ENCODE results near the gene ARHGEF40. TPM values are rescaled to one million over a fixed set of nuclear protein-coding genes. Genes with fewer than 3 reads are reported as not detected.

Gene ARHGEF40
- polyA plus RNA-seq, 1 donor, result 82.7 TPM

DNA sequence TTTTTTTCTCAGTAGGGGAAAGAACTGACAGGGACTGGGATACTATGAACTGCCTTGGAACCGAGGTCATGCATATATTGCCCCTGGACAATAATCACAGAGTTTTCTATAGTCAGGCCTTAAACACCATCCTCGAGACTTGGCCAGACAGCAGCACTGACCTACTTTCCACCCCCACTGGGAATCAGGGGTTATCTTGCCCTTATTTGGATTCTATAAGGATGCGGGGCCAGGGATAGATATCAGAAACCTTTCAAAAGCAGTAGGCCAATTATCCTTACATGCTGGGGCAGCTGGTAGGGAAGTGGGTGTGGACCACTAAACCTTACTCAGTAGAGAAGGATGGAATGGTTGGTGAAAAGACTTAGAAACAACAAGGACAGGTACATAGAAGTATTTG is 26.3 kb downstream of the ARHGEF40 start:
- DNase-seq, result no peak

GRCh38 chr14:21096978-21097635 is 27.0 kb downstream of the ARHGEF40 start:
- no peak for DNase-seq

- no peak for DNase-seq
These were observed 27.6 kb downstream of the ARHGEF40 start for GRCh38 chr14:21097636-21098075.

- DNase-seq, result no peak
These were observed 28.2 kb downstream of the ARHGEF40 start, which contains the start of gene ZNF219 for GRCh38 chr14:21098076-21098891. Gene ZNF219 (minus strand): TSS chr14:21098655. CDS start chr14:21093591, 5,064 bp downstream.

DNA sequence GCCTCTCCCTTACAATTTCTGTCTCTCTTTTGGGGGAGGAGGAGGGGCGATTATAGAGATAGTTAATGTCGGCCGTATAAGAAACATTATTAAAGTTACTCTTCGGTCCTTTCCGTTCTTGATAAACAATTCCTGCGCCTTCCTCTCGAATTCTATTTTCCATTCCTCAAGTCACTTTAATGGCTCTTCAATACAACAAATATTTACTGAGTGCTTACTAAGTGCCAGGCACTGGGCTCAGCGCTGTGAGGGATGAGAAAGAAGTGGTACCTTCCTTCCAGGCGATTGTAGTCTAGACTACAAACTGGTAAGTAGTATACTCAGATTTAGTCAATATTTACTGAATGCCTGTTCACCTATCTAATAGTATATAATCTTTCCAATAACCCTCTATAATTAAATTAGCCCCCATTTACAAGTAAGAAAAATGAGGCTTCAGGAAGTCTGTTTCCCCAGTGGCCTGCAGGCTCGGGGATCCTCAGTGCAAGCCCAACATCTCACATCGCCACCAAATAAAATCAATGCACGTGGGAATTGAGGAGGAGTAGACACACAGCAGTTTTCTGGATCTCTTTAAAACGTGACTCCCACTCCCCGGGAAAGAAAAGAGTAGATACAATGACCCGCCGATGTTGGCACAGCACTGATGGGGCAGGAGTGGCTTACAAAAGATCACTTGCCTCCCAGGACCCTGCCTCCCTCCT is 28.9 kb downstream of the ARHGEF40 start:
- no peak for DNase-seq

DNA sequence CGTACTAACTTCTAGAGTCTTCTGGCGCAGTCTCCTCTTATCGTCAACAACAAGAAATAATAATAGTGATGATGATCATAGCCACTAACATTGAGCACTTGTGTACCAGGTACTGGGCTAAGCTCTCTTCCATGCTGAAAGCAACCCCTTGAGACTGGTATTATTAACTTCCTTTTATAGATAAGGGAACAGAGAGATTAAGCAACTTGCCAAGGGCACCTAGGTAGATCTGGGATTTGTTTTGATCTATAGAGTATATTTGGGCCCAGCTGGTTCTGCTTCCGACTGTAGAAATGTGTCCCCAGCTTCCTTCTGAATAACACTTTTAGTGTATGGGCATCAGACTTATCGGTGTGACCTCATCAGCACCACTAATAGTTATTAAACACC is 29.5 kb downstream of the ARHGEF40 start:
- DNase-seq, result no peak

- DNase-seq, result no peak
These were observed 30.8 kb downstream of the ARHGEF40 start, which contains the start of gene TMEM253 for GRCh38 chr14:21100931-21101330. Gene TMEM253 (plus strand): TSS chr14:21101066. CDS start chr14:21101344, 278 bp downstream.

- DNase-seq, result no peak
These were observed 31.8 kb downstream of the ARHGEF40 start for GRCh38 chr14:21101802-21102413.

DNA sequence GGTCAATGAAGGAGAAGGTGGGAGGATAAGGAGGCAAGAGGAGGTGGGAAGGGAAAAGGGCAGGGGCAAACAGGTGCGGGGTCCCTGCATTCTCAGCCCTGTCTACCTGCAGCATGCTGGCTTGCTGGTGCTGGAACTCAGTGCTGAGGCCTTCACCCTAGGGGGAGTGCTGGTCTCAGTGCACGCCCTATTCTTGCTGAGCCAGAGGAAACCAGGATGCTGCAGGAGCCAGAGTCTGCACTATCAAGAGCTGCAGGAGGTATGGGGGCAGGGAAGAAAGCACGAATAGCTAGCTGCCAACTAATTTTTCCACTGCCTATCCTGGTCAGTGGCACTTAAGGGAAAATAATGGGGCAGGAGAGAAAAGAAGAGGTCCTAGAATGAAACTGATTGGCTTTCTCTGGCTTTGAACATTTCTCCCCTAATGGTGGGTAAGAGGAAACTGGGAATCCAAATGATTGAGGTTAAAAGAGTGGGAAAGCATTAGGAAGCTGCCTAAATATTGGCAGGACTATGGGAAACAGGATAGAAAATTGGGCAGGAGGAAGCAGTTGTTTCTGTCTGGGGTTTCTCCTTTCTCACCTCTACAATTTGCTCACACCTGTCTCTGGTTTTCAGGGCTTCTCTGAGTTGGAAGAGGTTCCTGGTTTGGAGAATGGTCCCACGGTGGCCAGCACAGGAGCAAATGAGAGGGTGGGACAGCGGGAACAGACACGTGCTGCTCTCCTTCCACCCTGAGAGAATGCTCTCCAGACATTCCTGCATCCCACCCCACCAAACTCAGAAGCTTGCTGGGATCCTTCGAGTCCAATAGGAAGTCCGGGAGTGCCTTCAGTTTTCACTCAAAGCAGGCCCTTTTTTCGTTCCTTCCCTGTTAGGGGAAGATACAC is 32.7 kb downstream of the ARHGEF40 start:
- no peak for DNase-seq

- no peak for DNase-seq
These were observed 33.3 kb downstream of the ARHGEF40 start for GRCh38 chr14:21103411-21103709.

DNA sequence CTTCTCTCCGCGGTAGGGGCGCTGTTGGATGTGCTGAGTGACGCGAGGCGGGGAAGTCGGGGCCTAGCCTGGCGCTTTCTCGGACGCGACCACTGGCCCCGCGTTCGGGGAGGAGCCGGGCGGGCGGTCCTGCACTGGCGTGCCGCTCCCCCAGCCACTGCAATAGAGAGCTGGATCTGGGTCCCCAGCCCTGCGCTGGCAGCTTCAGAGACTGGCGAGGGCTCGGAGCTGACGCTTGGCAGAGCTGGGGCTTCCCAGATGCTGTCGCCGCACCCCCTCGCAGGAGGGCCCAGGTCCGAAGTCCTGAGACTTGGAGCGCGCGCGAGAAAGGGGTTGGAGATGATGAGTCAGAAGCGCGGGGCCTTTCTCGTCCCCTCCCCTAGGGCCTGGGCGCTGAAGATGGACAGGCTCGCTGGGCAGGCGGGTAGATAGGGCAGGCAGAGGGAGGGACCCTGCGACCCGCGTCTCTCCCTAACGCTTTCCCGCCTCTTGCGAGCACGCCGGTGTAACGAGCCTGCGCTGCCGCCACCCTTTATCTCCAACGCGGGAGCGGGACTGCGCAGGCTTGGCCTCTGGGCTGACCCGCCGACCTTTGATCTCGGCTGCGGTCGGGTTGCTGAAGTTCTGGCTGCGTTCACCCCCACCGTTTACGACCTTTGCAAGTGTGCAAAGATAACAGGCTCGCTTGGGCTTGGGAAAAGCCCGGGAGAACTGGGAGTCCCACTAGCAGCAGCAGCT is 33.8 kb downstream of the ARHGEF40 start:
- peak; percentile 95 for DNase-seq

DNA sequence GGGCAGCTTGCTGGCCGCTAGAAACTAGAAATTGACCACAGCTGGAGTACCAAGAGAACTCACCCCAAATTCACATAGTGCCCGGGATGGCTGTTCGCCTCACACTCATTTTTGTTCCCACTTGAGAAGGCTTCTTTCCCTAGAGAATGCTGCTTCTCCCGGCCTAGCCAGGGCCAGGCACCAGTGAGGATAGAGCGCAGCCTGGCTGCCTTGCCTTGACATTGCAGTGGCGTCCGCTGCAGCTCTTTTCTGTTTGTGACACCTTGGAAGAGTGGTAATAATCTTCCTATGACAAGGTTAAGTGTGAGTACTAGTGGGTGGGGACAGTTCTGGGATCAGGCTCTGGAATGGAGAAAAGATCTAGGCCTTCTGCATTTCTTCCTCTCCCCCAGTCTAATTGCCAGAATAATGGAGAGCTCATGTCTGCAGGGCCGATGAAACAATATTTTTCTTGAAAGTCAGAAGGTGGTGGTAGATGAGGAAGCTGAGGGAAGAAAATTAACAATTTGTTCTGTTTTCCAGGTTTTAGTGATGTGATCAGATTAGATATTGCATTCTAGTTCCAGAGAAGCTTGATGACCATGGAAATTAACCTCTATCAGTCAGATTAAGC is 34.5 kb downstream of the ARHGEF40 start:
- peak; percentile 75 for DNase-seq

- DNase-seq, result no peak
These were observed 35.0 kb downstream of the ARHGEF40 start for GRCh38 chr14:21105095-21105494.

DNA sequence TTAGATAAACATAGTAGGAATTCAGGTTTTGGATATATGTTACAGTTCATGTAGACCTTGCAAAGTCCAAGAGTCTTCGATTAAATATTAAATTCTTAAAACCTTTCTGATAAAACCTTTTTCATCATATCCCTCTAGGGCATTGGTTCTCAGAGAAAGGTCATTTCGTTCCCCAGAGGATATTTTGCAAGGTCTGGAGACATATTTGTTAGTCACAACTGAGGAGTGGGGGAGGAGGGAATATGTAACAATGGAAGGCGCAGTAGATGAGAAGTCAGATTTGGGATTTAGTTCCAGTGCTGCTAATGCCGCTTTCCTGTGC is 36.0 kb downstream of the ARHGEF40 start:
- no peak for DNase-seq

DNA sequence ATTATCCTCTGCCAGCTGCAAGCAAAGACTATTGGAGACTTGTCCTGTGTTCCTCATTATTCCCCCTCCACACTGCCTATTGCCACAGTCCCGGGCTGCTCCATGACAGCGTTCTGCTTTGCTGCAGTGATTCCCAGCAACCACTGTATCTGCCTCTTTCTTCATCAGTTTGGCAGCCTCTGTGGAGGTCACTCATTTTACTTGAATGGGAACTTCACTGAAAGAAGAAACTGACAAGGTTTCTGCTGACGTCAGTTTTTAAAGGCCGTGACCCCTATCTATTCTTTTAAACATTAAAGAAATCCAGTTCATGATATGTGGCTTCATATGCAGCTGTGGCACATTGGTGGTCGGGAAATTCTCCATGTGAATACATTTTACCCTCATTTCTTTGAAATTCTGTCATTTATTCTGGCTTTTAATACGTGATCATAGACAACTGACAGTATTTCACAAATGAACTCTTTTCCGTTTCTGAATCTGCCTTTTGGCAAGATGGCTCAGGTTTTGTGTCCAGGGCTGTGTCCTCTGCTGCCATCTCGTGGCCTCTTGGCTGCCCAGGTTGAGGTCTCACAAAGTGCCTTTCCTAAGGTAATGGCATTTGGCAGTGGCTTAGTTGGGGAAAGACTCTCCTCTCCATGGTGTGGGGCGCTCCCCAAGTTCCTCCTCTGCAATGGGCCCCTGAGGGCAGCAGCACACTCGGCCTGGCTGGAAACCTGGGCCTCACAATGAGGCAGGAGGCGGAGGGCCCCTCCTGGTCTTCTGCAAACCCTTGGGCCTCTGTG is 36.6 kb downstream of the ARHGEF40 start:
- peak; percentile 86 for DNase-seq

DNA sequence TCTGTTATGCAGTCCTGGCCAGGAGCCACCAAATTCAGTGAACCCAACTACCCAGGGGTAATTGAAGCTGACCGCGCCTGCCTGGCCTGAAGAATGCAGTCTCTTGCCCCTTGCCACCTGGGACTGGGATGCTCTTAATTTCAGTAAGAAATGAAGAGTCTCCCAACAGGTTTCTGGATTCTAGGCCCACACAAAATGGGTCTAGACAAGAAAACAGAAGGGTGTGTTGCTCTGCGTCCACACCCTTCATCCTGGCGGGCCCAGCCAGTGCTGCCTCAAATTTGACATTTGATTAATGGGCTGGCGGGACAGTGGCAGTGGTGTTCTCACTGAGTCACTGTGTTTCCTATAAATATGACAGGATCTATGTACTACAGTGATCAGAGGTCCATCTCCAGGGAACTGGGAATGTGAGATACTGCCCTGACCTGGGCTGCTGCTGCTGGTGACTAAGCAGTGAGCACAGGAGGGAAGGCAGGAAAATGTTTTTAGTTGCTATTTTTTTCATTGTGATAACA is 37.2 kb downstream of the ARHGEF40 start:
- DNase-seq, result no peak

DNA sequence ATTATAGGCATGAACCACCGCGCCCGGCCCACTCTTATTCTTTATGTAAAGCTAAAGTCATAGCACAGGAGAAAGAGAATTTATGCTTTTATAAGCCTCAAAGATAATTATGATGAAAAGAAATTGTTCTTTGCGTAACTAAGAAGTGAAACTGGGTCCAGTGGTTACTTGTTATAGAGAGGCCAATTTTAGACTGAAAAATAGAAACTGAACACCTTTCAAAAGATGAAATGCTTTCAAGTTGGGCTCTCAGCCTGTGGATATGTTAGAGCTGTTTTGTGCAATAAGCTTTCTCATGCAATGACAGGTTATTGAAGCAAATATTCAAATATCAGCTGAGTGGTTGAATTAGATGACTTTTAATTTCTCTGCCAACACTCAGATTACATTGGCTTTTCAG is 38.7 kb downstream of the ARHGEF40 start:
- no peak for DNase-seq

- DNase-seq, result peak; percentile 74
These were observed 39.5 kb downstream of the ARHGEF40 start for GRCh38 chr14:21109377-21110138.

DNA sequence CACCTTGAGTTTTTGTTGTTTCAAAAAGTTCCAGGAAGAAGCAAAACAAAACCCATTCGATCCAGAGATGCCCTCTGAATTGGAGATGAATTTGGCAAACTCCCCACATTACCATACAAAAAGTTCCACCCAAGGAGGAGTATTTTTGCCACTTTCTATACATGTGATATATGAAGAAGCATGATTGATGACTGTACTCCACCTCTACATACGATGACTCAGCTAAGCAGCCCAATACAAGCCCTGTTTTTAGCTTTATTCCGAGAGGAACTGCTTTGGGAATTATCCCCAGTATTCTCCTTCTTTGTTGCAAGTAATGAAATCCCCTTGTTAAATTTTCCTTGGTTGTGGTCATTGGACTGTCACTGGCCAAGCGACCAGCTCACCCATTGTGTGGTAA is 42.2 kb downstream of the ARHGEF40 start:
- DNase-seq, result no peak

All from left kidney (tissue), 2 donors.